K562 (cell line): ENCODE measurements around the gene SORBS2. TPM values are rescaled to one million over a fixed set of nuclear protein-coding genes. Genes with fewer than 3 reads are reported as not detected.

Source experiments
- ATAC-seq: fragments of 200-7000 bp; cut with Tn5 transposase; 3 replicates; pipeline ENCODE4 v1.9.1; 2020; ENCODE audit warnings: moderate library complexity
- BruUV-seq: library from RNA; stranded (reverse); fragments of 400-500 nt; replicated peaks from 2 replicates; lab custom pipeline; 2021; lab: Mats Ljungman, UMichigan
- CTCF ChIA-PET: fragments of 300-600 bp; formaldehyde crosslinking; extraction: SDS; loops from one replicate; lab custom pipeline; 2021; ENCODE audit warnings: low intra/inter-chr PET ratio; lab: Yijun Ruan, JAX
- POLR2A ChIA-PET: fragments of 300-600, 350-650 bp; sonication (Branson Sonifier 250); formaldehyde crosslinking; extraction: SDS; loops from one replicate; lab custom pipeline; 2021; ENCODE audit warnings: antibody characterized with exemption, inconsistent platforms; lab: Yijun Ruan, JAX
- DNase-seq, 4 experiments: peaks; one replicate each; pipeline versions ENCODE4 v3.0.0 to v3.0.0-alpha.2; 2011 to 2018; ENCODE audit warnings: low spot score in 3 of 4, mixed read lengths in 3 of 4; ENCODE audit errors: extremely low read depth in 1 of 4
- FAIRE-seq: peaks from 2 replicates; lab custom pipeline; 2011; peaks lifted over from hg19 to GRCh38; lab: Jason Lieb, UNC
- H2AFZ ChIP-seq: 2 replicates; pipeline ENCODE4 v1.6.0; 2011; ENCODE audit warnings: low read depth, low read length, control low read depth, inconsistent platforms
- H3K27ac ChIP-seq: fragments of 200-600 bp; 3 replicates; pipeline ENCODE4 v1.8.0; 2011; ENCODE audit warnings: low read depth, mild to moderate bottlenecking, control low read depth, inconsistent platforms, low read length, moderate library complexity, mixed read lengths; ENCODE audit errors: extremely low read depth
- H3K27me3 ChIP-seq, 2 experiments: fragments of 300-600 bp in 1 of 2; 2 replicates in 1 of 2; 3 replicates in 1 of 2; pipeline versions ENCODE4 v1.6.0 to v1.8.0; 2011; ENCODE audit warnings: inconsistent platforms in 2 of 2, low read length in 2 of 2, mild to moderate bottlenecking in 1 of 2, mixed read lengths in 1 of 2, moderate library complexity in 1 of 2; ENCODE audit not compliant: control insufficient read depth in 2 of 2, insufficient read depth in 2 of 2
- H3K36me3 ChIP-seq: fragments of 300-600 bp; 3 replicates; pipeline ENCODE4 v1.8.0; 2011; ENCODE audit warnings: mild to moderate bottlenecking, low read length, inconsistent platforms; ENCODE audit not compliant: control insufficient read depth, insufficient read depth
- H3K4me1 ChIP-seq, 2 experiments: fragments of 200-600 bp in 1 of 2; replicated peaks in 1 of 2; 2 replicates in 1 of 2; 3 replicates in 1 of 2; pipeline versions ENCODE4 v1.5.1 to v1.8.0; 2011; ENCODE audit warnings: inconsistent platforms in 2 of 2, low read length in 2 of 2, mild to moderate bottlenecking in 1 of 2, mixed read lengths in 1 of 2, moderate library complexity in 1 of 2; ENCODE audit not compliant: control insufficient read depth in 2 of 2, insufficient read depth in 2 of 2
- H3K4me2 ChIP-seq: 2 replicates; pipeline ENCODE4 v1.6.1; 2011; ENCODE audit warnings: low read length, control low read depth, inconsistent platforms, mixed read lengths; ENCODE audit not compliant: insufficient read depth
- H3K4me3 ChIP-seq: fragments of 200-600 bp; sonication (generic), shearing (Covaris generic); 2 replicates; pipeline ENCODE4 v1.5.1; 2016; ENCODE audit warnings: control low read depth, inconsistent platforms
- H3K79me2 ChIP-seq: fragments of 200-600 bp; 3 replicates; pipeline ENCODE4 v1.8.0; 2011; ENCODE audit warnings: low read length, inconsistent platforms; ENCODE audit not compliant: control insufficient read depth, insufficient read depth
- H3K9ac ChIP-seq, 2 experiments: 2 replicates each; pipeline versions ENCODE4 v1.6.0 to v1.6.1; 2011; ENCODE audit warnings: low read depth in 2 of 2, low read length in 2 of 2, control low read depth in 1 of 2, inconsistent platforms in 1 of 2, mild to moderate bottlenecking in 1 of 2, mixed read lengths in 1 of 2; ENCODE audit not compliant: insufficient read depth in 1 of 2
- H3K9me1 ChIP-seq: one replicate; pipeline ENCODE4 v1.6.0; 2011; ENCODE audit warnings: inconsistent platforms, mild to moderate bottlenecking, low read length, moderate library complexity; ENCODE audit not compliant: control insufficient read depth, insufficient read depth
- H3K9me3 ChIP-seq: replicated peaks from 2 replicates; pipeline ENCODE4 v1.5.1; 2011; ENCODE audit warnings: low read depth, low read length, inconsistent platforms; ENCODE audit not compliant: control insufficient read depth, insufficient read depth
- H4K20me1 ChIP-seq: replicated peaks from 2 replicates; pipeline ENCODE4 v1.6.1; 2011; ENCODE audit warnings: low read length, inconsistent platforms, mixed read lengths; ENCODE audit not compliant: control insufficient read depth, insufficient read depth
- CCAR2 ChIP-seq: fragments of 200-400 bp; formaldehyde crosslinking; IDR thresholded peaks from 2 replicates; pipeline ENCODE4 v1.6.1; 2017; ENCODE audit warnings: mild to moderate bottlenecking, low read depth, low read length
- ERF ChIP-seq: fragments of 450-650 bp; formaldehyde crosslinking; IDR thresholded peaks from 2 replicates; pipeline ENCODE4 v1.4.0; 2020; ENCODE audit warnings: mild to moderate bottlenecking, mixed read lengths
- FUS ChIP-seq: fragments of 200-400 bp; formaldehyde crosslinking; optimal IDR thresholded peaks from 2 replicates; pipeline ENCODE3; 2017; ENCODE audit warnings: low read depth, low read length
- HEY1 ChIP-seq: fragments of 250-450 bp; sonication (Bioruptor Pico); IDR thresholded peaks from 2 replicates; pipeline ENCODE4 v1.5.0; 2020; ENCODE audit warnings: mild to moderate bottlenecking, moderate library complexity, borderline replicate concordance
- LEF1 ChIP-seq: fragments of 450-650 bp; IDR thresholded peaks from 2 replicates; pipeline ENCODE4 v1.6.1; 2016; ENCODE audit warnings: mild to moderate bottlenecking
- MTA1 ChIP-seq: fragments of 450-650 bp; IDR thresholded peaks from 2 replicates; pipeline ENCODE4 v1.6.1; 2017; ENCODE audit warnings: borderline replicate concordance
- NFYB ChIP-seq: IDR thresholded peaks from 2 replicates; pipeline ENCODE4 v1.6.1; 2011; ENCODE audit warnings: mild to moderate bottlenecking, moderate library complexity; ENCODE audit not compliant: insufficient read length; ENCODE audit errors: extremely low read depth
- PBX2 ChIP-seq, 2 experiments: IDR thresholded peaks in 1 of 2; conservative IDR thresholded peaks in 1 of 2; 2 replicates each; pipeline ENCODE4 v1.6.1; 2016; ENCODE audit warnings: low read depth in 2 of 2, mild to moderate bottlenecking in 1 of 2, missing compliant biosample characterization in 1 of 2, missing genetic modification characterization in 1 of 2, moderate library complexity in 1 of 2
- SIRT6 ChIP-seq: IDR thresholded peaks from one replicate; pipeline ENCODE4 v1.6.1; 2012; ENCODE audit warnings: low read depth, mild to moderate bottlenecking, control low read depth, inconsistent platforms, low read length, moderate library complexity
- TAF1 ChIP-seq: IDR thresholded peaks from 2 replicates; pipeline ENCODE4 v1.6.1; 2011; ENCODE audit warnings: mild to moderate bottlenecking, low read length, moderate library complexity; ENCODE audit not compliant: insufficient read depth, control insufficient read depth, severe bottlenecking; ENCODE audit errors: extremely low read depth
- TEAD1 ChIP-seq, 2 experiments: fragments of 450-650 bp in 1 of 2; sonication (generic) in 1 of 2; formaldehyde crosslinking; IDR thresholded peaks; 2 replicates each; pipeline versions ENCODE4 v1.4.0 to v1.8.0; 2020 to 2022; ENCODE audit warnings: mild to moderate bottlenecking in 2 of 2, missing genetic modification reagents in 1 of 2
- TRIM24 ChIP-seq, 2 experiments: fragments of 450-650 bp; IDR thresholded peaks; 2 replicates each; pipeline ENCODE4 v1.6.1; 2016
- ZFP36 ChIP-seq: fragments of 150-350 bp; IDR thresholded peaks from 2 replicates; pipeline ENCODE4 v1.6.1; 2018; ENCODE audit warnings: low read length, low read depth; ENCODE audit not compliant: partially characterized antibody
- ZNF175 ChIP-seq: fragments of 200-800 bp; sonication (Bioruptor generic); IDR thresholded peaks from 2 replicates; pipeline ENCODE4 v1.6.1; 2016; ENCODE audit warnings: low read depth, mild to moderate bottlenecking, missing genetic modification characterization, missing compliant biosample characterization
- WGBS: fragments of 100-300 bp; shearing (Covaris generic); methylation state at CpG from one replicate; pipeline ENCODE4 v1.1.6; 2016; ENCODE audit warnings: low coverage, mixed read lengths; ENCODE audit not compliant: insufficient coverage; ENCODE audit errors: missing lambda C conversion rate; 5-methylcytosine and 5-hydroxymethylcytosine counted together
- in situ Hi-C: fragments of 300-500 bp; cut with MboI; formaldehyde crosslinking; loops from 4 replicates; pipeline ENCODE4 v1.15.0; 2018; ENCODE audit warnings: inconsistent platforms, mixed read lengths
- intact Hi-C: fragments of 100-400 bp; cut with micrococcal nuclease; formaldehyde crosslinking; loops from 2 replicates; pipeline ENCODE4 v1.14.2; 2022
- polyA plus RNA-seq, 8 experiments: library from polyadenylated mRNA; depleted of rRNA in 4 of 8; stranded (reverse) in 5 of 8; unstranded in 3 of 8; fragments of >200 nt; fragmentation: Nextera tagmentation in 2 of 8; fragmentation: Illumina TruSeq in 1 of 8; extraction: Ambion mirVana in 2 of 8; extraction: Trizol in 1 of 8; gene quantifications; 2 replicates each; pipeline versions ENCODE4 v1.2.1 to v1.2.3, GENCODE V29; 2011 to 2014; ENCODE audit warnings: inconsistent platforms in 1 of 8, missing spikeins in 1 of 8
- total RNA-seq, 7 experiments: library from RNA; depleted of rRNA in 6 of 7; stranded (reverse); fragments of >200 nt in 6 of 7; fragmentation: Illumina TruSeq in 2 of 7; extraction: Trizol in 2 of 7; gene quantifications; 2 replicates each; pipeline versions ENCODE4 v1.2.1 to v1.2.3, GENCODE V29; 2011 to 2021; ENCODE audit warnings: low replicate concordance in 1 of 7

The SORBS2 gene
- total and polyA plus RNA-seq, 9 of the 15 experiments (the other 6 are each of a cell fraction or from before 2014, with no cell fraction given), result 0.29 TPM; not detected in 8

DNA sequence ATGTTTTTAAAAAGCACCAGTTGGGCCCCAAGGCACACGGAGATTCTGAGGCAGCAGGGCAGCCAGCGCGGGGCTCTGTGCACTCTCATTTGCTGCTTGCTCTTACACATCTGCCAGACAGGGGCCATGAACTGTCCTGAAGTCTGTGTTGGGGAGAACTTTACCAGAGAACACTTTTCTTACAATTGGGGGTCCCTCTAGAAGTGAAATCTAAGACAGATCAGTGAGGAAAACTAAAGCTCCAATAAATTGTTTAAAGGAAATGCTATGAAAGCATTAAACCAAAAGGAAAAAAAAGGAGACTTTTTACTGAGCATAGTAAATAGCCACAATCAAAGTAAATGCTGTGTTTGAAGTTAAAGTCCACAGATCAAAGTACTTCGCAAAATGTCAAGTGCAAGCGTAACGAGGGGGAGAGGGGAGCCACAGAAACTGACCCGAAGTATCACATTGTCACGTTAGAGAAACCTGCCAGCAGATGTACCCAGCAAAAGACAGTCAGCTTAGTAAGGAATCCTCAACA is 37.8 kb downstream of the SORBS2 start:
- 4% methylated on average over 8 of the region's 8 CpGs for WGBS
- POLR2A ChIA-PET, result no interaction called here
- intact Hi-C loops, result no loop called here
- H3K9ac ChIP-seq, result no peak overlapping the region
- DNase-seq, result no peak
- H3K36me3 ChIP-seq, result no peaks in the 10 kb centered on the region
- ATAC-seq, result no peak
- CTCF ChIA-PET, result no interaction called here
- no peaks in the 10 kb centered on the region for H3K9me3 ChIP-seq
- peaks cover 9 to 11% of the 10 kb centered on the region in 2 experiments; a peak in 3 of 5 replicates for H3K27me3 ChIP-seq
- no peaks in the 10 kb centered on the region for H4K20me1 ChIP-seq
- no TSS peak for BruUV-seq
- TF ChIP-seq CCAR2 (no peak), HEY1 (CRISPR knock-in tag) (no peak), SIRT6 (no peak), NFYB (no peak), ERF (CRISPR knock-in tag) (no peak), TRIM24 (IDR thresholded peaks at IDR 0.05) (no peak), PBX2 (CRISPR knock-in tag; IDR thresholded peaks at IDR 0.05; ENCODE audit: low read depth) (no peak), PBX2 (tag; conservative IDR thresholded peaks at IDR 0.05; ENCODE audit: low read depth) (no peak), MTA1 (no peak), FUS (no peak), TAF1 (no peak), ZFP36 (no peak), LEF1 (no peak), TEAD1 (CRISPR knock-in tag; IDR thresholded peaks at IDR 0.05) (no peak), ZNF175 (CRISPR knock-in tag) (no peak)
- TF ChIP-seq, all 486 proteins: peak for 0
- Histone ChIP-seq H3K4me3 (no peak overlapping the region), H3K4me1 (no peaks in the 10 kb centered on the region), H3K9me1 (no peaks in the 10 kb centered on the region), H3K4me2 (no peak overlapping the region), H2AFZ (no peak overlapping the region), H3K27ac (no peak overlapping the region), H3K79me2 (no peaks in the 10 kb centered on the region)
- in situ Hi-C loops, result no loop called here
- no peak for FAIRE-seq
